Mesangial cell (primary cell): ENCODE data around the gene OR9Q1. TPM values are rescaled to one million over a fixed set of nuclear protein-coding genes. Genes with fewer than 3 reads are reported as not detected.

ENCODE experiments used
- total RNA-seq: library from RNA; depleted of rRNA; stranded (reverse); fragments of >200 nt; gene quantifications from 2 replicates; pipeline ENCODE4 v1.2.3, GENCODE V29; 2015

OR9Q1 gene
- total RNA-seq, result not detected in 2 replicates

GRCh38 chr11:58023435-58023931 lies at the start of gene OR9Q1:
OR9Q1 (plus strand) TSS chr11:58023881; CDS start chr11:58179445, 155,564 bp downstream.

DNA sequence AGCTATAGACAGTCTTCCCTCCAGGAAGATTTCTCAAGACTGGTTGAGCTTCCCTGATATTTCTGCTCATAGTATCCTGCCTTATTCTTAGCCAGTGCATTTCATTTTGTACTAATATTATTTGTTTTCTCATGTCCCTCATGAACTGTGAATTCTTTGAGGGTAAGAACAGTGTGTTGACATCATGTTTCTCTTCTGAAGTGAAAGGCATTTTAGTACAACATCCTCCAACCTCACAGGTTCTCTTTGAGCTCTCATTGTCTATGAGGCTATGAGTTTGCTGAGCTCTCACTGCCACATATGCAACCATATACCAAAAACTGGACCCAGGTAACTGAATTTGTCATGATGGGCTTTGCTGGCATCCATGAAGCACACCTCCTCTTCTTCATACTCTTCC lies 7.0 kb downstream of the OR9Q1 start, which contains the start of gene OR6Q1:
TSS of gene OR6Q1 (plus strand) at position 301 of the 400 bp plus-strand sequence. CDS start at position 301, 0 bp downstream.

DNA sequence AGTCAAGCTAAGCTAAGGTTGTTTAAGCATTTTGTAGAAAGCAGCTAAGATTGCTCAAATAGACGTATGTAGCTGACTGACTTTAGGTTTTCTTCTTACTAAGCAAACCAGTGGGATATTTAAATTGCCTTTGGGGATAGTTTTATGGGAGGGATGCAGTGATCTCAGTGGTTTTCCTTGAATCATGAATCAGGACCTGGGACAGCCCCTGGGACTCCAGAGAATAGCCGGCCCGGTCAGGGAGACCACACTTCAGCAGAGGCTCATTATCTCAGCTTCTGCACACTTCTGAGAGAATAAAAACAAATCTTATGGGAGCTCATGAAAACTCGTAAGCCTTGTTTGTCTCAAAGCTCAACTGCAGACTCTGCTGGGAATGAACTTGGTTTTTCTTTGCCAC lies 101.8 kb downstream of the OR9Q1 start, which contains the start of gene OR9I1:
TSS of gene OR9I1 (minus strand) at position 62 of the 400 bp plus-strand sequence. CDS start 6,086 bp downstream, outside the sequence.

GRCh38 chr11:58188770-58189169 lies 165.1 kb downstream of the OR9Q1 start, which contains the start of gene OR9Q2:
OR9Q2 (plus strand) TSS chr11:58189070; CDS start chr11:58190491, 1,421 bp downstream.

DNA sequence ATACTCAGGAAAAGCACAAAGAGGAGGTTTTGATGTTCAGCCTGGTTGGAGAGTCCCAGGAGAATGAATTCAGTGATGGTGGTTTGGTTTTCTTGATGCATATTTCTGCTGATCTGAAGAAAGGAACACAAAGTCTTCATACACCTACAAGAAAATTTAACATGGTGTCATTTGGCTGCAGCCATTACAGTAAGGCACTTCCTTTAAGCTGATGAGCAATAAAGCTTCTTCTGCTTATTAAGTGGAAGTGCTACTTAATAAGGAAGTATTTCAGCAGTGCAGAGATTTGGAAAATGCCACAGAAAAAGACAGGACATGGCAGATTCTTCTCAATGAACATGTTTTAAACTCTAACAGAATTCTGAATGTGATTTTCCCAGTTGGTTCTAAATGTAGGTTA lies 180.4 kb downstream of the OR9Q1 start, which contains the start of gene OR1S2:
TSS of gene OR1S2 (minus strand) at position 101 of the 400 bp plus-strand sequence. CDS start at position 101, 0 bp downstream.

DNA sequence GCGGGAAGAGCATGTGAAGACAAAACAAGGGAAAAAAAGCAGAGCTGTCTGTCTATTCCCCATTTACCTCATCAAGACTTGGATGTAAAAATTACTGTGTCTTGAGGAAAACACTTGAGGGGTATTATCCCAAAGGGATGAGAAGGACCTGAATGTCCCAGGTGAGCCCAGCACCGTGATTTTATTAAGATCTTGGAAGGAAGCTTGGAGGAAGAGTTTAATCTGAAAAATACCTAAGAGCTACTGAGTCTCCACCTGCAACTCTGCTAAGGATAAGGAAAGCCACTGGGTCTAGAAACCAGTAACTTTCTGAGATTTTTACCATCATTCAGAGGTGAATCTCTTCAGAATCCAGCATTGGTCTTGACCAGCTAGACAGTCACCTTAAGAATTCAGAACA lies 188.7 kb downstream of the OR9Q1 start, which contains the start of gene OR1S1:
TSS of gene OR1S1 (plus strand) at position 301 of the 400 bp plus-strand sequence.

Other genes with a start within 250 kb of the OR9Q1 start
- not detected in 2 replicates for gene OR6Q1, start 7.1 kb downstream of the OR9Q1 start, total RNA-seq
- not detected in 2 replicates for gene OR9I1, start 101.6 kb downstream of the OR9Q1 start, total RNA-seq
- gene OR9Q2, start 165.2 kb downstream of the OR9Q1 start, total RNA-seq, result not detected in 2 replicates
- not detected in 2 replicates for gene OR1S2, start 180.3 kb downstream of the OR9Q1 start, total RNA-seq
- not detected in 2 replicates for gene OR1S1, start 188.8 kb downstream of the OR9Q1 start, total RNA-seq
- not detected in 2 replicates for gene OR10Q1, start 205.0 kb downstream of the OR9Q1 start, total RNA-seq
- gene OR10W1, start 244.4 kb downstream of the OR9Q1 start, total RNA-seq, result not detected in 2 replicates